ENCODE measurements around the gene SLC9A7. TPM values are rescaled to one million over a fixed set of nuclear protein-coding genes. Genes with fewer than 3 reads are reported as not detected.

SLC9A7 gene
- total RNA-seq, 4 donors from 2014 or later: 2.8 to 10.7 (median 3.3) TPM

GRCh38 chrX:46782034-46782433 is 23.1 kb upstream of the SLC9A7 start:
- no peak for DNase-seq (ENCODE audit: extremely low spot score)
- no peak overlapping the region for H3K27ac ChIP-seq (replicated peaks in 1 of 4)
- no peaks in the 10 kb centered on the region for H3K36me3 ChIP-seq
- H3K9me3 ChIP-seq: no peaks in the 10 kb centered on the region
- no peak overlapping the region for H3K4me3 ChIP-seq
- TF ChIP-seq EP300 (IDR thresholded peaks at IDR 0.05): no peak
- H3K4me1 ChIP-seq: peaks cover 0 to 10% (median 2%) of the 10 kb centered on the region in 4 donors
- 67% methylated on average over 4 of the region's 4 CpGs for WGBS
- H3K27me3 ChIP-seq: no peaks in the 10 kb centered on the region
- intact Hi-C loops (cut with DNase I): no loop called here

GRCh38 chrX:46777971-46778810 is 19.3 kb upstream of the SLC9A7 start:
- no peaks in the 10 kb centered on the region for H3K27me3 ChIP-seq
- no peak overlapping the region for H3K4me3 ChIP-seq
- WGBS: 42% methylated on average over 7 of the region's 7 CpGs
- H3K27ac ChIP-seq (replicated peaks in 1 of 4): no peak overlapping the region
- H3K9me3 ChIP-seq: no peaks in the 10 kb centered on the region
- intact Hi-C loops (cut with DNase I): no loop called here
- no peaks in the 10 kb centered on the region for H3K36me3 ChIP-seq
- peaks cover 0 to 10% (median 2%) of the 10 kb centered on the region in 4 donors for H3K4me1 ChIP-seq
- TF ChIP-seq POLR2A (IDR thresholded peaks at IDR 0.05; ENCODE audit: low read depth) (no peak), EP300 (IDR thresholded peaks at IDR 0.05) (no peak), POLR2AphosphoS5 (IDR thresholded peaks at IDR 0.05) (no peak), CTCF (IDR thresholded peaks at IDR 0.05) (no peak)
- no peak for DNase-seq (ENCODE audit: extremely low spot score)

- no peaks in the 10 kb centered on the region for H3K27me3 ChIP-seq
- H3K27ac ChIP-seq (replicated peaks in 1 of 4): no peak overlapping the region
- no peak overlapping the region for H3K4me3 ChIP-seq
- no peaks in the 10 kb centered on the region for H3K9me3 ChIP-seq
- DNase-seq (ENCODE audit: extremely low spot score): no peak
- intact Hi-C loops (cut with DNase I): no loop called here
- H3K4me1 ChIP-seq: no peaks in the 10 kb centered on the region
- TF ChIP-seq POLR2AphosphoS5 (IDR thresholded peaks at IDR 0.05) (no peak), CTCF (IDR thresholded peaks at IDR 0.05) (no peak), EP300 (IDR thresholded peaks at IDR 0.05) (no peak), POLR2A (IDR thresholded peaks at IDR 0.05; ENCODE audit: low read depth) (no peak)
- WGBS: 15% methylated on average over 1 of the region's 1 CpG
- H3K36me3 ChIP-seq: no peaks in the 10 kb centered on the region
These were observed 11.9 kb upstream of the SLC9A7 start for GRCh38 chrX:46770817-46771163.

GRCh38 chrX:46770000-46770816 is 11.3 kb upstream of the SLC9A7 start:
- Histone ChIP-seq H3K27ac (replicated peaks in 1 of 4) (no peak overlapping the region), H3K4me3 (no peak overlapping the region), H3K4me1 (no peaks in the 10 kb centered on the region), H3K27me3 (no peaks in the 10 kb centered on the region), H3K9me3 (no peaks in the 10 kb centered on the region), H3K36me3 (no peaks in the 10 kb centered on the region)
- no peak for TF ChIP-seq POLR2AphosphoS5 (IDR thresholded peaks at IDR 0.05)
- no peak for TF ChIP-seq CTCF (IDR thresholded peaks at IDR 0.05)
- no peak for TF ChIP-seq POLR2A (IDR thresholded peaks at IDR 0.05; ENCODE audit: low read depth)
- no peak for TF ChIP-seq EP300 (IDR thresholded peaks at IDR 0.05)
- 29% methylated on average over 4 of the region's 4 CpGs for WGBS
- DNase-seq (ENCODE audit: extremely low spot score): no peak
- intact Hi-C loops (cut with DNase I): no loop called here

- TF ChIP-seq CTCF (IDR thresholded peaks at IDR 0.05): no peak
- TF ChIP-seq POLR2AphosphoS5 (IDR thresholded peaks at IDR 0.05): no peak
- no peak for TF ChIP-seq POLR2A (IDR thresholded peaks at IDR 0.05; ENCODE audit: low read depth)
- no peak for TF ChIP-seq EP300 (IDR thresholded peaks at IDR 0.05)
- DNase-seq (ENCODE audit: extremely low spot score): no peak
- intact Hi-C loops (cut with DNase I): no loop called here
- Histone ChIP-seq H3K27me3 (no peaks in the 10 kb centered on the region), H3K36me3 (no peaks in the 10 kb centered on the region), H3K4me1 (peaks cover 4 to 15% (median 7%) of the 10 kb centered on the region in 4 donors), H3K4me3 (no peak overlapping the region), H3K9me3 (no peaks in the 10 kb centered on the region), H3K27ac (replicated peaks in 1 of 4) (no peak overlapping the region)
- WGBS: 78% methylated on average over 1 of the region's 1 CpG
These were observed 4.0 kb upstream of the SLC9A7 start for GRCh38 chrX:46762963-46763362.
